PC-9 (cell line): ENCODE data around the gene ADGRA3. TPM values are rescaled to one million over a fixed set of nuclear protein-coding genes. Genes with fewer than 3 reads are reported as not detected.

Experiments used
- BruUV-seq: library from RNA; stranded (reverse); fragments of 400-500 nt; replicated peaks from 2 replicates; lab custom pipeline; 2021; lab: Mats Ljungman, UMichigan
- CTCF ChIA-PET: fragments of 300-600 bp; sonication (Branson Sonifier 250); formaldehyde crosslinking; loops from one replicate; lab custom pipeline; 2022; ENCODE audit warnings: antibody characterized with exemption; lab: Charles Lee
- POLR2A ChIA-PET: fragments of 300-600 bp; sonication (Branson Sonifier 250); formaldehyde crosslinking; loops from one replicate; lab custom pipeline; 2022; ENCODE audit warnings: antibody characterized with exemption; ENCODE audit not compliant: unreplicated experiment; lab: Charles Lee
- DNase-seq, 2 experiments: peaks; one replicate each; pipeline versions ENCODE4 v3.0.0 to v3.0.0-alpha.2; 2015 to 2022; ENCODE audit warnings: mixed read lengths in 1 of 2
- H2AFZ ChIP-seq: fragments of 200-600 bp; sonication (generic); 2 replicates; pipeline ENCODE4 v1.8.1; 2017; ENCODE audit warnings: antibody characterized with exemption
- H3F3A ChIP-seq: fragments of 200-600 bp; sonication (generic); 2 replicates; pipeline ENCODE4 v1.8.1; 2017; ENCODE audit warnings: antibody characterized with exemption, mild to moderate bottlenecking, low read depth; ENCODE audit not compliant: insufficient read depth
- H3K27ac ChIP-seq: fragments of 200-600 bp; sonication (generic); 2 replicates; pipeline ENCODE4 v1.6.1; 2016; ENCODE audit warnings: mixed run types
- H3K27me3 ChIP-seq: fragments of 200-600 bp; sonication (generic); 2 replicates; pipeline ENCODE4 v1.6.1; 2016; ENCODE audit warnings: low read depth, mixed run types; ENCODE audit not compliant: insufficient read depth
- H3K36me3 ChIP-seq: fragments of 200-600 bp; sonication (generic); 2 replicates; pipeline ENCODE4 v1.6.1; 2016; ENCODE audit warnings: low read depth, mixed run types
- H3K4me1 ChIP-seq: fragments of 200-600 bp; sonication (generic); replicated peaks from 2 replicates; pipeline ENCODE4 v1.6.1; 2016; ENCODE audit warnings: mixed run types; ENCODE audit not compliant: insufficient read depth
- H3K4me2 ChIP-seq: fragments of 200-600 bp; sonication (generic); 2 replicates; pipeline ENCODE4 v1.6.1; 2017; ENCODE audit warnings: mixed run types
- H3K4me3 ChIP-seq: fragments of 200-600 bp; sonication (generic); 2 replicates; pipeline ENCODE4 v1.6.1; 2016; ENCODE audit warnings: mixed run types
- H3K79me2 ChIP-seq: fragments of 200-600 bp; sonication (generic); 2 replicates; pipeline ENCODE4 v1.6.1; 2017; ENCODE audit warnings: low read depth, mixed run types
- H3K9me2 ChIP-seq: fragments of 200-600 bp; sonication (generic); 2 replicates; pipeline ENCODE4 v1.8.1; 2017; ENCODE audit warnings: mild to moderate bottlenecking; ENCODE audit not compliant: insufficient read depth
- H3K9me3 ChIP-seq: fragments of 200-600 bp; sonication (generic); 2 replicates; pipeline ENCODE4 v1.8.1; 2016; ENCODE audit warnings: low read depth; ENCODE audit not compliant: insufficient read depth
- H4K20me1 ChIP-seq: fragments of 200-600 bp; sonication (generic); 2 replicates; pipeline ENCODE4 v1.8.1; 2017; ENCODE audit not compliant: insufficient read depth
- EZH2 ChIP-seq: fragments of 200-600 bp; sonication (generic); IDR thresholded peaks from 2 replicates; pipeline ENCODE4 v1.8.0; 2017; ENCODE audit warnings: antibody characterized with exemption, low read depth
- intact Hi-C: fragments of 100-400 bp; cut with micrococcal nuclease; formaldehyde crosslinking; loops from one replicate; pipeline ENCODE4 v1.10.0; 2022; ENCODE audit not compliant: unreplicated experiment
- total RNA-seq: library from RNA; stranded (reverse); gene quantifications from 2 replicates; pipeline ENCODE4 v1.2.3, GENCODE V29; 2021
- TF ChIP-seq, protein P1 (sequence below): fragments of 200-600 bp; sonication (generic); conservative IDR thresholded peaks from 2 replicates; pipeline ENCODE4 v1.6.1; 2017; ENCODE audit warnings: mixed run types, antibody characterized with exemption, mild to moderate bottlenecking, moderate library complexity

ADGRA3 gene
- total RNA-seq, 1 experiment from 2014 or later, result 40.5 TPM

DNA sequence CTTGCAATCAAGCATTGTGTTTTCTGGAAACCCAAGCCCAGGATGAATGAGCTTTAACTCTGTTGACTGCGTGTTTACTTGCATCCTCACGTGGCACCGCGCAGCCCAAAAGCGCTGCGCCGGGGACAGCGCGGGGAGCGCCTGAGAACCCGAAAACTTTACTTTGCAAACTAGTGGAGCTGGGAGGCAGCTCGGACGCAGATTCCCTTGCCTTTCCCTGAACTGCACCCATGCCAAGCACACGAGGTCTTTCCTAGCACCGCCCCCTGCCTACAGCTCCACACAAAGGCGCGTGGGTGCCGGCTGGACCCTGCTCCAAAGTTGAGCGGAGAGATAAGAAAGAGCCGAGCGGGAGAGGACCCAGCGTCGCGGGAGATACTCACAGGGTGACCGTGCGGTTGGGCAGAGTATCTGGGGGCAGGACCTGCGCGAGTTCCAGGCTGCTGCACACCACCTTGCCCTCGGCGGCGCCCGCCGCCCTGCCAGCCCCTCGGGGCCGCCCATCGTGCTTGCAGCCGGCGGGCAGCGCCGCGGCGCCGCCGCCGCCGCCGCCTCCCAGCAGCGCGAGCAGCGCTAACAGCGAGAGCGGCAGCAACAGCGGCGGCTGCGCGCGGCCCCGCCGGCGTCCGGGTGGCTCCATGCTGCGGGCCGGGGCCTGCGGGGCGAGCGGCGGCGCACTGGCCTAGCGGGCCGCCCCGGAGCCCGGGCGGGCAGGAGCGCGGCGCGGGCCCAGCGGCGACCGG is 550 bp downstream of the ADGRA3 start:
- H3K4me3 ChIP-seq, result peak overlapping the region; percentile 63
- peaks cover 11% of the 10 kb centered on the region; the same call in 1 of the 2 replicates for H3F3A ChIP-seq
- H3K4me2 ChIP-seq, result peak overlapping the region; percentile 84
- no peaks in the 10 kb centered on the region for H3K27me3 ChIP-seq
- no peaks in the 10 kb centered on the region for H3K36me3 ChIP-seq
- H3K79me2 ChIP-seq, result peaks cover 50% of the 10 kb centered on the region
- no peak for TF ChIP-seq EZH2
- TF ChIP-seq, protein P1, sequence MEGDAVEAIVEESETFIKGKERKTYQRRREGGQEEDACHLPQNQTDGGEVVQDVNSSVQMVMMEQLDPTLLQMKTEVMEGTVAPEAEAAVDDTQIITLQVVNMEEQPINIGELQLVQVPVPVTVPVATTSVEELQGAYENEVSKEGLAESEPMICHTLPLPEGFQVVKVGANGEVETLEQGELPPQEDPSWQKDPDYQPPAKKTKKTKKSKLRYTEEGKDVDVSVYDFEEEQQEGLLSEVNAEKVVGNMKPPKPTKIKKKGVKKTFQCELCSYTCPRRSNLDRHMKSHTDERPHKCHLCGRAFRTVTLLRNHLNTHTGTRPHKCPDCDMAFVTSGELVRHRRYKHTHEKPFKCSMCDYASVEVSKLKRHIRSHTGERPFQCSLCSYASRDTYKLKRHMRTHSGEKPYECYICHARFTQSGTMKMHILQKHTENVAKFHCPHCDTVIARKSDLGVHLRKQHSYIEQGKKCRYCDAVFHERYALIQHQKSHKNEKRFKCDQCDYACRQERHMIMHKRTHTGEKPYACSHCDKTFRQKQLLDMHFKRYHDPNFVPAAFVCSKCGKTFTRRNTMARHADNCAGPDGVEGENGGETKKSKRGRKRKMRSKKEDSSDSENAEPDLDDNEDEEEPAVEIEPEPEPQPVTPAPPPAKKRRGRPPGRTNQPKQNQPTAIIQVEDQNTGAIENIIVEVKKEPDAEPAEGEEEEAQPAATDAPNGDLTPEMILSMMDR, result 0 out of 2 replicates have a peak, but pooled peaks have one; percentile 12
- H4K20me1 ChIP-seq, result no peaks in the 10 kb centered on the region
- H3K27ac ChIP-seq, result peak overlapping the region; percentile 62
- H3K9me2 ChIP-seq, result no peaks in the 10 kb centered on the region
- peak overlapping the region; percentile 87 for H2AFZ ChIP-seq
- intact Hi-C loops, result loop anchor here (2.0 to 5.0 kb wide), 2 partner anchors 53 to 81 kb away; no protein-coding TSS in a partner anchor
- peak; percentile 49 to 62 for DNase-seq
- H3K4me1 ChIP-seq, result peaks cover 22% of the 10 kb centered on the region
- ChIA-PET POLR2A (interaction anchor here (0.6 kb wide), 2 partner anchors 15 to 54 kb away, joined by 3 to 4 read pairs; no protein-coding TSS in a partner anchor), CTCF (interaction anchor here (0.5 to 1.4 kb wide), 3 partner anchors 10 to 15 kb away, joined by 3 to 4 read pairs (median 4); no protein-coding TSS in a partner anchor)
- BruUV-seq, result no TSS peak
- H3K9me3 ChIP-seq, result no peaks in the 10 kb centered on the region

DNA sequence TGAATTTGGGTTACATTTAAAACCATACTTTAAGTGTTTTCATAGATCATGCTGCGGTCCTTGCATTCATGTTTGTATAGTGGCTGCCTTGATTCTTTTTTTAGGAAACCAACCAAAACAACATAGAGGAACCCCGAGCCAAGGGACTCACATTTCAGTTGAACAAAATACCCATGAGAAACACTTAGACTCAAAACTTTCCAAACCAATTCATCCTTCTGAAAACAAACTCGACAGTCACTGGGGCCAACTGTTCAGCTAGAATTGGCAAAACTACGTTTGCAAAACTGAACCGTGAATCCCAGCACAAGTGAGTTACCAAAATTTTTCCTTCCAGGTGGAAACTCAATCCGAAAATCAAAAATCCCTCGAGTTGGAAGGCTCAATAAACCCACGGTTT is 1.4 kb downstream of the ADGRA3 start:
- Histone ChIP-seq H3K4me3 (peak overlapping the region; percentile 63), H3K4me1 (peaks cover 22% of the 10 kb centered on the region), H3K36me3 (no peaks in the 10 kb centered on the region), H3K79me2 (peaks cover 56% of the 10 kb centered on the region), H3F3A (peaks cover 11% of the 10 kb centered on the region; the same call in 1 of the 2 replicates), H4K20me1 (no peaks in the 10 kb centered on the region), H3K27me3 (no peaks in the 10 kb centered on the region), H3K4me2 (peak overlapping the region; percentile 84), H2AFZ (peak overlapping the region; percentile 87), H3K9me2 (no peaks in the 10 kb centered on the region), H3K9me3 (no peaks in the 10 kb centered on the region), H3K27ac (peak overlapping the region; percentile 62)
- BruUV-seq, result TSS peak; percentile 31
- no peak for DNase-seq
- TF ChIP-seq, protein P1, result no peak
- TF ChIP-seq EZH2, result no peak
- CTCF ChIA-PET, result interaction anchor here (0.5 to 1.4 kb wide), 2 partner anchors 12 to 14 kb away, joined by 3 to 4 read pairs; no protein-coding TSS in a partner anchor
- intact Hi-C loops, result loop anchor here (1.0 to 2.0 kb wide), 2 partner anchors 14 to 80 kb away; no protein-coding TSS in a partner anchor
- POLR2A ChIA-PET, result interaction anchor here (0.6 kb wide), 2 partner anchors 14 to 53 kb away, joined by 3 to 4 read pairs; no protein-coding TSS in a partner anchor

DNA sequence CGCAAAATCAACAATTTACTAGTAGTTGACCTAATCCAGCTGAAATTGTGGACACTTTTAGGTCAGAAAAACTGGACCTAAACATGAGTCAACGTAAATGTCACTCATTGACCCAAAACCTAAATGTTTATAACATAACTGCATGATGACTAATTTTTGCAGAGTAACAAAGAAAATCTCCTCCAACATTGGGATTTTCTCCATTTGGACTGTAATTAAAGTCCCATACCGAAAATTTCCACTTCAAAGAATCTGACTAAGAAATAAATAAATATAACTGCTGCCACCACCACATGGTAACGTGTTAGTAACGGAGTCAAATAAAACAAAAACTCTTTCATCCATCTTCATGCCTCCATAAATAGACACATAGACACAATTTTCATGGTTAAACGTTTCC is 1.9 kb downstream of the ADGRA3 start:
- ChIA-PET CTCF (no interaction called here), POLR2A (no interaction called here)
- Histone ChIP-seq H3K4me2 (peak overlapping the region; percentile 84), H3K9me3 (no peaks in the 10 kb centered on the region), H4K20me1 (no peaks in the 10 kb centered on the region), H3K9me2 (no peaks in the 10 kb centered on the region), H3K27ac (peak overlapping the region; percentile 62), H3K27me3 (no peaks in the 10 kb centered on the region), H3K4me1 (peaks cover 22% of the 10 kb centered on the region), H3K4me3 (peak overlapping the region; percentile 63), H3K79me2 (peaks cover 61% of the 10 kb centered on the region), H2AFZ (peak overlapping the region; percentile 87; the same call in 1 of the 2 replicates), H3F3A (peaks cover 11% of the 10 kb centered on the region; the same call in 1 of the 2 replicates), H3K36me3 (no peaks in the 10 kb centered on the region)
- DNase-seq, result peak in 1 of 2 experiments; percentile 77
- intact Hi-C loops, result loop anchor here (1.0 to 2.0 kb wide), 2 partner anchors 14 to 79 kb away; no protein-coding TSS in a partner anchor
- BruUV-seq, result no TSS peak
- TF ChIP-seq EZH2, result no peak
- TF ChIP-seq, protein P1, result no peak
